Measurements from ENCODE around the gene RIF1.
"Not testable (repeated sequence)": the region's sequence is repeated elsewhere in the genome, so short reads cannot be mapped to it uniquely, and the experiment has no call there.

The RIF1 gene

DNA sequence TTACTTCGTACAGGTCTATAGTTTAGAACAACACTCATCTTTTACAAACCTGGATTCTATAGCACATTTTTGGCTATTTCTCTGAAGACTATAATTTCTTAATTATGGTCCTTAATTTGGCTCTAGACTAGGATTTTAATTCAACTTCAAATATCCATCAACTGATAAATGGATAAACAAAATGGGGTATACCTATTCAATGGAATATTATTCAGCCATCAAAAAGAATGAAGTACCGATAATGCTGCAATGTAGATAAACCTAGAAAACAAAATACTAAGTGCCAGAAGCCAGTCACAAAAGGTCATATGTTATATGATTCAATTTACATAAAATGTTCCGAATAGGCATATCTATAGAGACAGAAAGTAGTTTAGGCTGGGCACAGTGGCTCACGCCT lies 15.2 kb upstream of the RIF1 start:
- H3K9me3 ChIP-seq (ENCODE audit: control insufficient read depth, low read length), result no peaks in the 10 kb centered on the region
- H3K36me3 ChIP-seq (ENCODE audit: control insufficient read depth, insufficient read depth, low read length), result no peaks in the 10 kb centered on the region
- WGBS, 2 experiments (ENCODE audit: insufficient coverage in 2 of 2), result 89 to 90% methylated on average over 1 of the region's 4 CpGs
- no peak overlapping the region for H3K27ac ChIP-seq (ENCODE audit: low read depth, low read length, severe bottlenecking)
- no peaks in the 10 kb centered on the region for H3K4me1 ChIP-seq (ENCODE audit: control insufficient read depth, insufficient read depth, low read length, poor library complexity, severe bottlenecking)
- H3K4me3 ChIP-seq (ENCODE audit: extremely low read depth, insufficient read depth, low read length, poor library complexity, severe bottlenecking), result no peak overlapping the region

DNA sequence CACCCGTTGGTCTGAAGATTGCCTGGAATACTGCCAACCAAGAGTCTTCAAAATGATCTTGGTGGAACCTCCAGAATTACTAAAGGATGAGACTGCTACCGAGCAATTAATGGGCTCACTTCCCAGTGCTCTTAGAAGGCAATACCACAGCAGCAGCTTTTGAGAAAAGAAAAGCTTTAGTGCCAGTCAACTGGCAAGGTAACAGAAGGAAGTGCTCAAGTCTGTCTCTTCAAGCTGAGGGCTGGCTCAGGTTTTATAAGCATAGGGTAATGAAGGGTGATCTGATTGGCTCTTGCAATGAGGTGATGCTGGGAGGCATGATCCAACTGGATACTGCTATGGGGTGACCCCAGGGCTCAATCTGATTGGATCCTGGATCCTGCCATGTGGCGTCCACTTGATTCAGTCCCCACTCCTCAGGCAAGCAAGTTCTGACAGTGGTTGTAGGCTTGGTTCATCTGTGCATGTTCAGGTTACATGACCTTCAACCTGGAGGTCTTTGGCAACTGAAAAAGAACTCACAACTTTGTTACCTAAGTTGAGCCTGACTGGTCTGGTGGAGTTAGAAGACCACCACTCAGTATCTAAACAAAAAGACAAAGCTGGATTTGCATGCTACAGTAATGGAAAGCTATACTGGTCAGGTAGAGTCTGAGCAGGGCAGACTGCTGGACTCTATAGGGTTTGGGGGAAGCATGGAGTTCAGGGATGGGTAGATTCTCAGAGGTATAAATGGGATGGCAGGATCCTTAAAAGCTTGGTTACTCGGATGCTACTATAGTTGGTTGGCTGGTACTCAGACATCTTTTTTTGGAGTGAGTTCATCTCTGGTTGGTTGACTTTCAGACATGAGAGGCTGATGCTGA lies 14.0 kb upstream of the RIF1 start:
- Histone ChIP-seq H3K9me3 (ENCODE audit: control insufficient read depth, low read length) (no peaks in the 10 kb centered on the region), H3K27ac (ENCODE audit: low read depth, low read length, severe bottlenecking) (no peak overlapping the region), H3K36me3 (ENCODE audit: control insufficient read depth, insufficient read depth, low read length) (no peaks in the 10 kb centered on the region), H3K4me1 (ENCODE audit: control insufficient read depth, insufficient read depth, low read length, poor library complexity, severe bottlenecking) (no peaks in the 10 kb centered on the region), H3K4me3 (ENCODE audit: extremely low read depth, insufficient read depth, low read length, poor library complexity, severe bottlenecking) (no peak overlapping the region)
- WGBS, 2 experiments (ENCODE audit: insufficient coverage in 2 of 2), result 94% methylated on average over 4 of the region's 4 CpGs

DNA sequence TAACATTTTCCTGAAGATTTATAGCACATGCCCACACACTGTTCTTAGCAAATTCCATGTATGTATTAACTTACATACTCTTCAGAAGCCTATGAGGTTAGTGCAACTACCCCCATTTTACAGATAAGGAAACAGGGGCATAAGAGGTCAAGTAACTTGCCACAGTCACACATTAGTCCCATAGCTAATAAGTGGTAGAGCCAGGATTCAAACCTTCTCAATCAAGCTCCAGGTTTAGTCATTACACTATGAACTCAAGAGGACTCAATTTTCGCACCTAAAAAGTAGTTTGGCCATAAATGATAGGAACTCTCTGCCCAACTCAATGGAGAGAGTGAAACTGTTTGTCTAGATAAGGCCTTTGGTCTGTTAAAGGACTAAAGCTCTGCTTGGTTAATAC lies 9.7 kb upstream of the RIF1 start:
- Histone ChIP-seq H3K4me1 (ENCODE audit: control insufficient read depth, insufficient read depth, low read length, poor library complexity, severe bottlenecking) (no peaks in the 10 kb centered on the region), H3K9me3 (ENCODE audit: control insufficient read depth, low read length) (no peaks in the 10 kb centered on the region), H3K27ac (ENCODE audit: low read depth, low read length, severe bottlenecking) (no peak overlapping the region), H3K36me3 (ENCODE audit: control insufficient read depth, insufficient read depth, low read length) (no peaks in the 10 kb centered on the region), H3K4me3 (ENCODE audit: extremely low read depth, insufficient read depth, low read length, poor library complexity, severe bottlenecking) (no peak overlapping the region)
- no CpG with 5 or more reads among the region's 1 CpG for WGBS, 2 experiments (ENCODE audit: insufficient coverage in 2 of 2)

DNA sequence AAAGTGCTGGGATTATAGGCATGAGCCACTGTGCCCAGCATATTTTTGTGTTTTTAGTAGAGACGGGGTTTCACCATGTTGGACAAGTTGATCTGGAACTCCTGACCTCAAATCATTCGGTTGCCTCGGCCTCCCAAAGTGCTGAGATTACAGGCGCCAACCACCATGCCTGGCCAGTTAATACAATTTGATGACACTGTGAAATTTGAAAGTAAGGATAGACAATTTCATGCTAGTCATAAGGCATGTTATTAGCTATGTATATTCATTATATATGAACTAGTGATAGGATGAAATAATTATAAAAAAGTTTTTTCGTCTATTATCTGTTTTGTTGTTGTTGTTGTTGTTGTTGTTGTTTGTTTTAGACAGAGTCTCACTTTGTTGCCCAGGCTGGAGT lies 8.6 kb upstream of the RIF1 start:
- no peak overlapping the region for H3K4me3 ChIP-seq (ENCODE audit: extremely low read depth, insufficient read depth, low read length, poor library complexity, severe bottlenecking)
- H3K9me3 ChIP-seq (ENCODE audit: control insufficient read depth, low read length), result no peaks in the 10 kb centered on the region
- no peaks in the 10 kb centered on the region for H3K36me3 ChIP-seq (ENCODE audit: control insufficient read depth, insufficient read depth, low read length)
- WGBS, 2 experiments (ENCODE audit: insufficient coverage in 2 of 2), result 94 to 100% methylated on average over 2 to 3 of the region's 5 CpGs
- no peaks in the 10 kb centered on the region for H3K4me1 ChIP-seq (ENCODE audit: control insufficient read depth, insufficient read depth, low read length, poor library complexity, severe bottlenecking)
- no peak overlapping the region for H3K27ac ChIP-seq (ENCODE audit: low read depth, low read length, severe bottlenecking)

DNA sequence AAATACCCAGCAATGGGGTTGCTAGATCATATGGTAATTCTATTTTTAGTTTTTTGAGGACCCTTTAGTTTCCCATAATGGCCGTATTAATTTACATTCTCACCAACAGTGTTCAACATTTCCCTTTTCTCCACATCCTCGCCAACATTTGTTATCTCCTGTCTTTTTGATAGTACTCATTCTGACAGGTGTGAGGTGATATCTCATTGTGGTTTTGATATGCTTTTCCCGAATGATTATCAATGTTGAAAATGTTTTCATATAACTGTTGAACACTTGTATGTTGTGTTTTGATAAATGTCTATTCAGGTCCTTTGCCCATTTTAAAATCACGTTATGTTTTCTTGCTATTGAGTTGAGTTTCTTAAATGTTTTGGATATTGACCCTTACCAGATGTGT lies 5.8 kb upstream of the RIF1 start:
- no peaks in the 10 kb centered on the region for H3K36me3 ChIP-seq (ENCODE audit: control insufficient read depth, insufficient read depth, low read length)
- no peaks in the 10 kb centered on the region for H3K9me3 ChIP-seq (ENCODE audit: control insufficient read depth, low read length)
- no peak overlapping the region for H3K27ac ChIP-seq (ENCODE audit: low read depth, low read length, severe bottlenecking)
- H3K4me1 ChIP-seq (ENCODE audit: control insufficient read depth, insufficient read depth, low read length, poor library complexity, severe bottlenecking), result no peaks in the 10 kb centered on the region
- no peak overlapping the region for H3K4me3 ChIP-seq (ENCODE audit: extremely low read depth, insufficient read depth, low read length, poor library complexity, severe bottlenecking)
- WGBS, 2 experiments (ENCODE audit: insufficient coverage in 2 of 2), result 100% methylated on average over 1 of the region's 4 CpGs; no CpG with 5 or more reads in 1 of the 2 experiments

DNA sequence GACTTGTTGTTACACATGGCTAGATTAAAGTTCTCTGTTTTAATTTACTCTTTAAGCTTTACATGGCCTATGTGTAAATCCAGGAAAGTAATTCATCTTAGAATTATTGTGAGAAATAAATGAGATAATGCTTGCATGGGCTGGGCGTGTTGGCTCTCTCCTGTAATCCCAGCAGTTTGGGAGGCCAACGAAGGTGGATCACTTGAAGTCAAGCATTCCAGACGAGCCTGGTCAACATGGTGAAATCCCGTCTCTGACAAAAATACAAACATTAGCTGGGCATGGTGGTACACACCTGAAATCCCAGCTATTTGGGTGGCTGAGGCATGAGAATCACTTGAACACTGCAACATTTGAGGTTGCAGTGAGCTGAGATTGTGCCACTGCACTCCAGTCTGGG lies 4.3 kb upstream of the RIF1 start:
- WGBS, 2 experiments (ENCODE audit: insufficient coverage in 2 of 2), result 81 to 94% methylated on average over 4 of the region's 4 CpGs
- H3K27ac ChIP-seq (ENCODE audit: low read depth, low read length, severe bottlenecking), result no peak overlapping the region
- no peaks in the 10 kb centered on the region for H3K4me1 ChIP-seq (ENCODE audit: control insufficient read depth, insufficient read depth, low read length, poor library complexity, severe bottlenecking)
- H3K9me3 ChIP-seq (ENCODE audit: control insufficient read depth, low read length), result no peaks in the 10 kb centered on the region
- H3K4me3 ChIP-seq (ENCODE audit: extremely low read depth, insufficient read depth, low read length, poor library complexity, severe bottlenecking), result no peak overlapping the region
- no peaks in the 10 kb centered on the region for H3K36me3 ChIP-seq (ENCODE audit: control insufficient read depth, insufficient read depth, low read length)

DNA sequence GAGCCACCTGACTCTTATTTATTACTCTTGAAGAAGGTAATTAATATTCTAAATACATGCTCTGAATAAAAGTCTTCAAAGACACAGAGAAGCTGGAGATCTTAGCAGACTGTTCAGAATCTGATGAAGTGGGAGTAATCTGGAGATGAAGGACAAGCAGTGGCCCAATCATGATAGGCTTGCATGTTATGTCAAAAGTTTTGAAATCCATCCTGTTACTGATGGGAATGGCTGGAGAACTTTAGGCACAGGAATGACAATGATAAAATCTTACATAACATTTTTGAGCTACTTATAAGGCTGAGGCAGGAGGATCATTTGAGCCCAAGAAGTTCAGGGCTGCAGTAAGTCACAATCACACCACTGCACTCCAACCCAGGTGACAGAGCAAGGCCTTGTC lies 2.4 kb upstream of the RIF1 start:
- Histone ChIP-seq H3K9me3 (ENCODE audit: control insufficient read depth, low read length) (no peaks in the 10 kb centered on the region), H3K4me3 (ENCODE audit: extremely low read depth, insufficient read depth, low read length, poor library complexity, severe bottlenecking) (no peak overlapping the region), H3K4me1 (ENCODE audit: control insufficient read depth, insufficient read depth, low read length, poor library complexity, severe bottlenecking) (no peaks in the 10 kb centered on the region), H3K27ac (ENCODE audit: low read depth, low read length, severe bottlenecking) (no peak overlapping the region), H3K36me3 (ENCODE audit: control insufficient read depth, insufficient read depth, low read length) (peaks cover 9% of the 10 kb centered on the region)

DNA sequence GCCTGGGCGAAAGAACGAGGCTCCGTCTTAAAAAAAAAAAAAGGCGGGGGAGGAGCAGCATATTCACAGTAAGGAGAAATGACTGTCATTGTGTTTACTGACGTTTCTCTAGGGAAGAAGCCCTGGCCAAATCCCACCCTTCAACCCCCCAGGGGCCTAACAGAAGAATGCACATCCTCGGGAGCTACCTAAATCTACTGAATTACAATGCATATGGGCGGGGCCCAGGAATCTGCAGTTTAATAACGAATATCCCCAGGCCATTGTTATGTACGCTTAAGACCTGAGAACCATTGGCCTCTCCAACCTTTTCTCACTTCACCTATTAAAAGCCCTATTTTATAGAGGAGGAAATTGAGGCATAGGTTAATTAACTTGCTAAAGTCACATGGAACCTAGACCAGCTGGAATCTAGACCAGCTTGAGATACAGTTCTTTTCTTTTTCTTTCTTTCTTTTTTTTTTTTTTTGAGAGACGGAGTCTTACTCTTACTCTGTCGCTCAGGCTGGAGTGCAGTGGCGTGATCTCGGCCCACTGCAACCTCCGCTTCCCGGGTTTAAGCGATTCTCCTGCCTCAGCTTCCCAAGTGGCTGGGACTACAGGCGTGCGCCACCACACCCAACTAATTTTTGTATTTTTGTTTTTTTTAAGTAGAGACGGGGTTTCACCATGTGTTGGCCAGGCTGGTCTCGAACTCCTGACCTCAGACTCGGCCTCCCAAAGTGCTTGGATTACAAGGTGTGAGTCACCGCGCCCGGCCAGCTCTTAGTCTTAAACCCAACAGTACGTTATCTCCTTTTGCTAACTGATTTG lies 708 bp upstream of the RIF1 start:
- Histone ChIP-seq H3K4me1 (ENCODE audit: control insufficient read depth, insufficient read depth, low read length, poor library complexity, severe bottlenecking) (no peaks in the 10 kb centered on the region), H3K27ac (ENCODE audit: low read depth, low read length, severe bottlenecking) (no peak overlapping the region), H3K36me3 (ENCODE audit: control insufficient read depth, insufficient read depth, low read length) (peaks cover 26% of the 10 kb centered on the region), H3K9me3 (ENCODE audit: control insufficient read depth, low read length) (no peaks in the 10 kb centered on the region), H3K4me3 (ENCODE audit: extremely low read depth, insufficient read depth, low read length, poor library complexity, severe bottlenecking) (peak overlapping the region; percentile 99)
- 82 to 87% methylated on average over 10 to 20 of the region's 25 CpGs for WGBS, 2 experiments (ENCODE audit: insufficient coverage in 2 of 2)

DNA sequence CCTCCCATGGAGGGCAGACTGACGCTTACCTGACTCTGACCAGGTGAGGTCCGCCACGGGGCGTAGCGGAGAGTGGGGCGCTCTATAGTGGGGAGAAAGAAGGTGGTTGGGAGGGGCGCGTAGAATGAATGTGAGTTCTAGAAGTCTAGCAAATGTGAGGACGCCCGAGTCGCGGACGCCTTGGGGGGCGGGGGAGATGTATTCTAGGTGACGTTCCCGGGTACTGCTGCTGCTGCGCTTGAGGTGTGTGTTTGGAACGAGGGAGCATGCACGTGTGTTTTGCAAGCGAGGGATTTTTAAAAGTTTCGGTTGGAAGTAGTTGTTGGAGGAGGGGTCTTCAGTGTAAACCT lies 758 bp downstream of the RIF1 start:
- Histone ChIP-seq H3K4me1 (ENCODE audit: control insufficient read depth, insufficient read depth, low read length, poor library complexity, severe bottlenecking) (no peaks in the 10 kb centered on the region), H3K9me3 (ENCODE audit: control insufficient read depth, low read length) (no peaks in the 10 kb centered on the region), H3K36me3 (ENCODE audit: control insufficient read depth, insufficient read depth, low read length) (peaks cover 40% of the 10 kb centered on the region), H3K4me3 (ENCODE audit: extremely low read depth, insufficient read depth, low read length, poor library complexity, severe bottlenecking) (peak overlapping the region; percentile 99), H3K27ac (ENCODE audit: low read depth, low read length, severe bottlenecking) (peak overlapping the region; percentile 94)
- WGBS, 2 experiments (ENCODE audit: insufficient coverage in 2 of 2), result 0 to 2% methylated on average over 17 to 19 of the region's 21 CpGs

DNA sequence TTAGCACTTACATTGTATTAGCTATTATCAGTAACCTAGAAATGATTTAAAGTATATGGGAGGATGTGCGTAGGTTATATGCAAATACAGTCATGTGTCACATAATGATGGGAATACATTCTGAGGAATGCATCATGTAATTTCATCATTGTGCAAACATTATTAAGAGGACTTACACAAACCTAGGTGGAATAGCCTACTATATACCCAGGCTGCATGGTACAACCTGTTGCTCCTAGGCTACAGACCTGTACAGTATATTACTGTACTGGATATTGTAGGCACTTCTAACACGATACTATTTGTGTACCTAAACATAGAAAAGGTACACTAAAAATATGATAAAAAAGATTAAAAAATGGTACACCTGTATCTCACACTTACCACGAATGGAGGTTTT lies 7.9 kb downstream of the RIF1 start:
- WGBS, 2 experiments (ENCODE audit: insufficient coverage in 2 of 2), result no CpG with 5 or more reads among the region's 3 CpGs
- no peak overlapping the region for H3K27ac ChIP-seq (ENCODE audit: low read depth, low read length, severe bottlenecking)
- H3K4me3 ChIP-seq (ENCODE audit: extremely low read depth, insufficient read depth, low read length, poor library complexity, severe bottlenecking), result no peak overlapping the region
- no peaks in the 10 kb centered on the region for H3K9me3 ChIP-seq (ENCODE audit: control insufficient read depth, low read length)
- no peaks in the 10 kb centered on the region for H3K4me1 ChIP-seq (ENCODE audit: control insufficient read depth, insufficient read depth, low read length, poor library complexity, severe bottlenecking)
- H3K36me3 ChIP-seq (ENCODE audit: control insufficient read depth, insufficient read depth, low read length), result peaks cover 98% of the 10 kb centered on the region

DNA sequence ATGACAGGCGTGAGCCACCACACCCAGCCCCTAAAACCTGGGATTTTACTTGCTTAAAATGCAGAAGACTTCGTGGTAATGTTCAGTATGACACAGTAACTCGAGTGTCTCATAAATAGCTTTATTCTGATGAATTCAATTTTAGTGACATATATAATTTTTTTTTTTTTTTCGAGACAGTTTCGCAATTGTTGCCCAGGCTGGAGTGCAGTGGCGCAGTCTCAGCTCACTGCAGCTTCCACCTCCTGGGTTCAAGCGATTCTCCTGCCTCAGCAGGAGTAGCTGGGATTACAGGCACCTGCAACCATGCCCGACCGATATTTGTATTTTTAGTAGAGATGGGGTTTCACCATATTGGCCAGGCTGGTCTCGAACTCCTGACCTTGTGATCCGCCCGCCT lies 12.0 kb downstream of the RIF1 start:
- H3K36me3 ChIP-seq (ENCODE audit: control insufficient read depth, insufficient read depth, low read length), result peaks cover 98% of the 10 kb centered on the region
- not testable (repeated sequence) for H3K4me3 ChIP-seq (ENCODE audit: extremely low read depth, insufficient read depth, low read length, poor library complexity, severe bottlenecking); H3K27ac ChIP-seq (ENCODE audit: low read depth, low read length, severe bottlenecking); H3K9me3 ChIP-seq (ENCODE audit: control insufficient read depth, low read length); H3K4me1 ChIP-seq (ENCODE audit: control insufficient read depth, insufficient read depth, low read length, poor library complexity, severe bottlenecking)
- WGBS, 2 experiments (ENCODE audit: insufficient coverage in 2 of 2), result 89 to 90% methylated on average over 2 to 6 of the region's 12 CpGs
